Neural crest cell (in vitro differentiated cells): ENCODE measurements around the gene BTG2. TPM values are rescaled to one million over a fixed set of nuclear protein-coding genes. Genes with fewer than 3 reads are reported as not detected.

Source experiments
- DNase-seq: peaks from one replicate; pipeline ENCODE4 v3.0.0; 2021; ENCODE audit warnings: low read depth, mixed read lengths, low spot score
- H3K27ac Mint-ChIP-seq: one replicate; pipeline ENCODE4 v1.8.0; 2021; ENCODE audit warnings: mild to moderate bottlenecking, mixed read lengths; ENCODE audit not compliant: unreplicated experiment
- H3K27me3 Mint-ChIP-seq: 2 replicates; pipeline ENCODE4 v1.8.0; 2021; ENCODE audit warnings: low read depth, mild to moderate bottlenecking, mixed read lengths
- H3K36me3 Mint-ChIP-seq: 2 replicates; pipeline ENCODE4 v1.8.0; 2021; ENCODE audit warnings: low read depth, mild to moderate bottlenecking, mixed read lengths
- H3K4me1 Mint-ChIP-seq: 2 replicates; pipeline ENCODE4 v1.8.0; 2021; ENCODE audit warnings: mixed read lengths
- H3K4me3 Mint-ChIP-seq: one replicate; pipeline ENCODE4 v1.8.0; 2021; ENCODE audit warnings: mild to moderate bottlenecking, mixed read lengths
- H3K9me3 Mint-ChIP-seq: 2 replicates; pipeline ENCODE4 v1.8.0; 2021; ENCODE audit warnings: mixed read lengths
- total RNA-seq: library from RNA; stranded (reverse); gene quantifications from 2 replicates; pipeline ENCODE4 v1.2.1, GENCODE V29; 2021
- TF ChIP-seq, protein P1 (sequence below): fragments of 200-600 bp; sonication (generic); conservative IDR thresholded peaks from 2 replicates; pipeline ENCODE4 v1.5.0; 2021; ENCODE audit warnings: antibody characterized with exemption, mild to moderate bottlenecking

The BTG2 gene
- total RNA-seq, 1 donor from 2014 or later = 18.1 TPM

DNA sequence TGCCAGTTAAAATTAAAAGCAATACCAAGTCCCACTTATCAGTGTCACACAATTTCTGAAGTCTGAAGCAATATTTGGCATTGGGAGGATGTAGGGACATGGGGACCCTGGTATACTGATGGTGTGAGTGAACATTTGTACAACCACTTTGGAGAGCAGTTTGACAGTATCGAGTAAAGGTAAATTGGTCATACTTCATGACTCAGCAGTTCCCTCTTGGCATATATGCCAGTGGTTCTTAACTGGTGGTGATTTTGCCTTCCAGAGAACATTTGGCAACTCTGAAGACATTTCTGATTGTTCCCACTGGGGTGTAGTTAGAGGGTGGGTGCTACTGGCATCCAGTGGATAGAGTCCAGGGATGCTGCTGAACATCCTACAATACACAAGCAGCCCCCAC lies 25.9 kb downstream of the BTG2 start:
- no peak for DNase-seq
- Mint-ChIP-seq H3K36me3 (no peaks in the 10 kb centered on the region), H3K9me3 (no peaks in the 10 kb centered on the region), H3K27ac (no peak overlapping the region), H3K4me3 (no peak overlapping the region), H3K27me3 (peaks cover 7% of the 10 kb centered on the region), H3K4me1 (peaks cover 26% of the 10 kb centered on the region)
- TF ChIP-seq, protein P1, sequence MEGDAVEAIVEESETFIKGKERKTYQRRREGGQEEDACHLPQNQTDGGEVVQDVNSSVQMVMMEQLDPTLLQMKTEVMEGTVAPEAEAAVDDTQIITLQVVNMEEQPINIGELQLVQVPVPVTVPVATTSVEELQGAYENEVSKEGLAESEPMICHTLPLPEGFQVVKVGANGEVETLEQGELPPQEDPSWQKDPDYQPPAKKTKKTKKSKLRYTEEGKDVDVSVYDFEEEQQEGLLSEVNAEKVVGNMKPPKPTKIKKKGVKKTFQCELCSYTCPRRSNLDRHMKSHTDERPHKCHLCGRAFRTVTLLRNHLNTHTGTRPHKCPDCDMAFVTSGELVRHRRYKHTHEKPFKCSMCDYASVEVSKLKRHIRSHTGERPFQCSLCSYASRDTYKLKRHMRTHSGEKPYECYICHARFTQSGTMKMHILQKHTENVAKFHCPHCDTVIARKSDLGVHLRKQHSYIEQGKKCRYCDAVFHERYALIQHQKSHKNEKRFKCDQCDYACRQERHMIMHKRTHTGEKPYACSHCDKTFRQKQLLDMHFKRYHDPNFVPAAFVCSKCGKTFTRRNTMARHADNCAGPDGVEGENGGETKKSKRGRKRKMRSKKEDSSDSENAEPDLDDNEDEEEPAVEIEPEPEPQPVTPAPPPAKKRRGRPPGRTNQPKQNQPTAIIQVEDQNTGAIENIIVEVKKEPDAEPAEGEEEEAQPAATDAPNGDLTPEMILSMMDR = no peak

DNA sequence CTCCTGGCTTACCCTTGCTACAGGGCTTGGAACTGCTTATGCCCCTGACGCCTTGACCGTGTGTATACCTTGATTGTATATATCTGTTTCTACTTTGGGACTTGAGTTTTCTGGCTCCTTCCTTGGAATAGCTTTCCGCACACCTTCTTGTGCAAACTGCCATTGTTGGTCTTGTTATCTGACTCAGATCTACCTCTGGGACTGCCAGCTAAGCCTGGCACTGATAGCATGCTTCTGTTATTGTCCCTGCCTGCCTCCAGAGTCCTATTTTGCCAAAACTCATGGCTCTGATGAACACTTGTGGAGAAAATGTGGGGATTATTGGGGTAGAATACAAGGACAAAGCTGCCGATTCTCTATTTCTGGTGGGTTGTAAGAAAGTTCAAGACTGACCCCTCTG lies 30.2 kb downstream of the BTG2 start:
- H3K27me3 Mint-ChIP-seq = peaks cover 6% of the 10 kb centered on the region
- no peak overlapping the region for H3K4me3 Mint-ChIP-seq
- no peaks in the 10 kb centered on the region for H3K9me3 Mint-ChIP-seq
- TF ChIP-seq, protein P1 = no peak
- DNase-seq = no peak
- peaks cover 13% of the 10 kb centered on the region for H3K4me1 Mint-ChIP-seq
- H3K36me3 Mint-ChIP-seq = no peaks in the 10 kb centered on the region
- no peak overlapping the region for H3K27ac Mint-ChIP-seq

DNA sequence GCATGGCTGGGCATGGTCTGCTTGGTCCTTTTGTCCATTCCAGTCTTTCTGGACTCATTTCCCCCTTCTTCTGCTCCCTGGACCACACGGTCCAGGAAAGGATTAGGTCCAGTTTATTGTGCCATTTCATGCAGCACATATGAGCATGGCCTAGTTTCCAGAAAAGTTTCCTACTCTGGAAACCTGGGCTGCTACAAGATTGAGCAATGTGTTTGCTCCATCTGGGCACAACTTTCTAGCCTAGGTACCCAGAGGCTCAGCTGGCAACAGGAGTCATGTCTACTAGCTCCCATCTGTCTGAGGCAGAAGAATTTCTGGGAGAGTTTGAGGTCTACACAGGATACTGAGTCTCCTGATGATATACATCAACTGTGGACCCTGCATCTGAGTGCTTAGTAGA lies 30.8 kb downstream of the BTG2 start:
- Mint-ChIP-seq H3K27ac (no peak overlapping the region), H3K4me3 (no peak overlapping the region), H3K4me1 (peaks cover 14% of the 10 kb centered on the region), H3K9me3 (no peaks in the 10 kb centered on the region), H3K27me3 (peaks cover 12% of the 10 kb centered on the region), H3K36me3 (no peaks in the 10 kb centered on the region)
- TF ChIP-seq, protein P1 = no peak
- DNase-seq = no peak

DNA sequence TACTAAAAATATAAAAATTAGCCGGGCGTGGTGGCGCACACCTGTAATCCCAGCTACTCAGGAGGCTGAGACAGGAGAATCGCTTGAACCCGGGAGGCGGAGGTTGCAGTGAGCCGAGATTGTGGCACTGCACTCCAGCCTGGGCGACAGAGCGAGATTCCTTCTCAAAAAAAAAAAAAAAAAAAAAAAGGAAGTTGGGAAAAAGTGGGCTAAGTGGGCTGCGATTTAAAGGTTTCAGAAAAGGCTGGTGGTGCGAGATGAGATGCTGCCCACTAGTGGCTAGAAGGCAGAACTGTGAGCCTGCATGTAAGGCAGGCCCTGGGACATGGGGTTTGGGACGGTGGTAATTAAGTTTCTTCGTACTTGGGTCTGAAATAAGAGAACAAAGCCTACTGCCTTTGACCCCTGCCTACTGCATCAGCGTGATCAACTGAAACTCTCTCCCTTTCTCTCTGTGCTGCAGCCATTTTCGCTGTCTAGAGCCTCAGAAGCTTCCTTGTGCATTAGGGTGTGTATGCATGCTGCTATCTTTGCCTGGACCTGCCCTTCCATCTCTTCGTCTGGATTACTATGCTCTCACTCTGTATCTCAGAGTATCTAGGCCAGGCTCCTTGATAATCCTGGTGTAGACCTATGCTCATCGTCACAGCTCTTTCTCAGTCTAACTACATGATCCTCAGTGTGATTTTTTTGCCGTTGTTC lies 33.2 kb downstream of the BTG2 start:
- Mint-ChIP-seq H3K36me3 (no peaks in the 10 kb centered on the region), H3K27ac (no peak overlapping the region), H3K27me3 (peaks cover 27% of the 10 kb centered on the region), H3K4me3 (no peak overlapping the region), H3K4me1 (peaks cover 31% of the 10 kb centered on the region), H3K9me3 (no peaks in the 10 kb centered on the region)
- peak; percentile 49 for DNase-seq
- TF ChIP-seq, protein P1 = peak; percentile 87

DNA sequence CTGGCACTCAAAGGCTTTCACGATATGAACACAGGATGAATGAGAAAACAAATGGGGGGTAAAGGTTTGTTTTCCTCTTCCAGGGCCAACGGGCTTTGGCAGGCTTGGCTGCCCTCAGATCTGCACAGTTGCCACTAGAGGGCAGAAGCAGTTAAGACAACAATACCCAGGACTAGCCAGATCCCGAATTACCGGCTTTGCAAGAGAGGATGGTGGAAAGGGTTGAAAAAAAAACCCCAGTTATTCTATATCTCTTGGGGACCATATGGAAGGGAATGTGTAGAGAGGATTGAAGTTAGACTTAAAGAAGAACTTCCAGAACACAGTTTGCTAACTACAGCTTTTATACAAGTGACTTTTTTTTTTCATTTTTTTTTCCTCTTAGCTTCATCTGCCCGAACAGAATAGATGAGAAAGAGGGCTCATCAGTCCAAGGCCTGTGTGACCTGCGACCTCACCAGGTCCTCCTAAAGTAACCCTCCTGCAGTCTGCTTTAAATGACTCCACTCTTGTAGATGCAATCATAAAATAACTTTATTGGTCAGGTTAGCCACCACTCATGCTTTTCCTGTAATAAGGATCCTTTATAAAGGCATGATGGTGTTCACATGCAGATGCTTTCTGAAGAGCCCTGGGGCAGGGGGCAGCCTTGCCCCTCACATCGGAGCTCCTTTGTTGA lies 34.9 kb downstream of the BTG2 start:
- Mint-ChIP-seq H3K36me3 (no peaks in the 10 kb centered on the region), H3K4me3 (no peak overlapping the region), H3K27me3 (peaks cover 27% of the 10 kb centered on the region), H3K4me1 (peaks cover 31% of the 10 kb centered on the region), H3K27ac (no peak overlapping the region), H3K9me3 (no peaks in the 10 kb centered on the region)
- TF ChIP-seq, protein P1 = peak; percentile 94
- DNase-seq = peak; percentile 62
